DOHH2 (cell line): ENCODE data around the gene FOLR2.

Experiments used
- H3F3A ChIP-seq: fragments of 200-600 bp; sonication (generic), shearing (Covaris generic); 2 replicates; pipeline ENCODE4 v1.6.0; 2016; ENCODE audit warnings: antibody characterized with exemption, mild to moderate bottlenecking; ENCODE audit not compliant: control insufficient read depth, insufficient read depth
- H3K27ac ChIP-seq: fragments of 200-600 bp; sonication (generic); 2 replicates; pipeline ENCODE4 v1.5.1; 2014; ENCODE audit warnings: low read depth, mild to moderate bottlenecking, low read length, moderate library complexity
- H3K27me3 ChIP-seq: fragments of 200-600 bp; sonication (generic); 2 replicates; pipeline ENCODE4 v1.6.1; 2014; ENCODE audit warnings: mild to moderate bottlenecking, low read length, mixed read lengths; ENCODE audit not compliant: control insufficient read depth
- H3K36me3 ChIP-seq: fragments of 200-600 bp; sonication (generic); 2 replicates; pipeline ENCODE4 v1.6.1; 2014; ENCODE audit warnings: mild to moderate bottlenecking, low read length, moderate library complexity, mixed read lengths; ENCODE audit not compliant: control insufficient read depth
- H3K4me1 ChIP-seq: fragments of 200-600 bp; sonication (generic); 2 replicates; pipeline ENCODE4 v1.6.1; 2014; ENCODE audit warnings: mild to moderate bottlenecking, low read length, mixed read lengths; ENCODE audit not compliant: control insufficient read depth
- H3K4me2 ChIP-seq: fragments of 200-600 bp; sonication (generic); 2 replicates; pipeline ENCODE4 v1.6.0; 2014; ENCODE audit warnings: mild to moderate bottlenecking, low read length, moderate library complexity
- H3K4me3 ChIP-seq: fragments of 200-600 bp; sonication (generic); 2 replicates; pipeline ENCODE4 v1.5.1; 2014; ENCODE audit warnings: mild to moderate bottlenecking, low read length, mixed read lengths
- H3K79me2 ChIP-seq: fragments of 200-600 bp; sonication (generic); 2 replicates; pipeline ENCODE4 v1.6.1; 2014; ENCODE audit warnings: mild to moderate bottlenecking, low read length, mixed read lengths; ENCODE audit not compliant: control insufficient read depth
- H3K9me2 ChIP-seq: fragments of 200-600 bp; sonication (generic); replicated peaks from 2 replicates; pipeline ENCODE4 v1.6.1; 2014; ENCODE audit warnings: mild to moderate bottlenecking, low read length, mixed read lengths; ENCODE audit not compliant: control insufficient read depth
- H3K9me3 ChIP-seq: fragments of 200-600 bp; sonication (generic); 2 replicates; pipeline ENCODE4 v1.6.1; 2014; ENCODE audit warnings: antibody characterized with exemption, low read length, mixed read lengths; ENCODE audit not compliant: control insufficient read depth, insufficient read depth
- H4K20me1 ChIP-seq: fragments of 200-600 bp; sonication (generic); 2 replicates; pipeline ENCODE4 v1.6.0; 2014; ENCODE audit warnings: low read depth, mild to moderate bottlenecking, antibody characterized with exemption, low read length, moderate library complexity; ENCODE audit not compliant: control insufficient read depth, insufficient read depth
- EZH2phosphoT487 ChIP-seq: fragments of 200-600 bp; sonication (generic); IDR thresholded peaks from 2 replicates; pipeline ENCODE4 v1.6.1; 2017; ENCODE audit warnings: borderline replicate concordance, mild to moderate bottlenecking, antibody characterized with exemption, low read length, moderate library complexity, mixed read lengths
- TF ChIP-seq, protein P1 (sequence below): fragments of 200-600 bp; sonication (generic); IDR thresholded peaks from one replicate; pipeline ENCODE4 v1.5.1; 2014; ENCODE audit warnings: antibody characterized with exemption, mild to moderate bottlenecking, low read depth, low read length; ENCODE audit not compliant: poor library complexity, severe bottlenecking

FOLR2 gene

DNA sequence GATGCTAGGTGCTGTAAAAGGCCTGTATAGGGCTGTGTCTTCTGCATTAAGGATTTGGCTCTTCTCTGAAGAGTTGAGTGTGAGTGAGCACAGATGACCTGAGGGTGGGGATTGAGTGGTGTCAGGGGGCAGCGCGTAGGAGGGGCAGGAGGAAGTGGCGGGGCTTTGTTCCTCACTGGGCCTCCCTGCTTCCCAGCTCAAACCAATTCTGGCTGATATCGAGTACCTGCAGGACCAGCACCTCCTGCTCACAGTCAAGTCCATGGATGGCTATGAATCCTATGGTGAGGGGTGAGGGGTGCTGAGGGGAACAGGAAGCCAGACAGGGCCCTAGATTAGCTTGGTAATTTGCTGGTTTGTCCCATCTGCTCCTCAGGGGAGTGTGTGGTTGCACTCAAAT lies 18.3 kb downstream of the FOLR2 start:
- no peaks in the 10 kb centered on the region for H3K79me2 ChIP-seq
- peaks cover 85% of the 10 kb centered on the region for H3K36me3 ChIP-seq

DNA sequence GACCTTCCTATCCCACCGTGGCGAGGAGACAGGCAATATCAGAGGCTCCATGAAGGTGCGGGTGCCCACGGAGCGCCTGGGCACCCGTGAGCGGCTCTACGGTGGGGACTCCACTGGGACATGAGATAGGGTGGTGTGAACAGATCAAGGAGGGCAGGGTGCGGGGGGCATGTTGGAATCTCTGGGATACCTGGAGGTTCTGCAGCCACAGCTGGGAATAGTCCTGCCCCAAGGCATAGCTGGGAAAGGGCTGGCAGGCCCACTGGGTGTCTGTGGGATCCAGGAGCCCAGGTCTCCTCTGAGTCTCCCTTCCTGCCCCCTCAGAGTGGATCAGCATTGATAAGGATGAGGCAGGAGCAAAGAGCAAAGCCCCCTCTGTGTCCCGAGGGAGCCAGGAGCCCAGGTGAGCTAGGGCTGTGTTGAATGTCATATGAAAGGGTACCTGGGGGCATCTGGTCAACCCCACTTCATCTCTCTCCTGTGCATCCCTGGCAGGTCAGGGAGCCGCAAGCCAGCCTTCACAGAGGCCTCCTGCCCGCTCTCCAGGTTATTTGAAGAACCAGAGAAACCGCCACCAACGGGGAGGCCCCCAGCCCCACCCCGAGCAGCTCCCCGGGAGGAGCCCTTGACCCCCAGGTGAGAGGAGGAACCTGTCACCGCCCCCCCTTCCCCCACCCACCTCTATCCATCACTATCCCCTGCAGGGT lies 18.9 kb downstream of the FOLR2 start:
- Histone ChIP-seq H3K4me2 (no peak overlapping the region), H3K4me3 (no peak overlapping the region), H3K79me2 (no peaks in the 10 kb centered on the region), H3K27ac (no peak overlapping the region), H3F3A (peaks cover 8% of the 10 kb centered on the region), H3K9me3 (no peaks in the 10 kb centered on the region), H3K36me3 (peaks cover 79% of the 10 kb centered on the region), H3K9me2 (no peaks in the 10 kb centered on the region), H3K27me3 (peaks cover 16% of the 10 kb centered on the region), H4K20me1 (peaks cover 9% of the 10 kb centered on the region; the same call in 1 of the 2 replicates), H3K4me1 (peaks cover 3% of the 10 kb centered on the region; the same call in 1 of the 2 replicates)
- no peak for TF ChIP-seq EZH2phosphoT487
- TF ChIP-seq, protein P1, sequence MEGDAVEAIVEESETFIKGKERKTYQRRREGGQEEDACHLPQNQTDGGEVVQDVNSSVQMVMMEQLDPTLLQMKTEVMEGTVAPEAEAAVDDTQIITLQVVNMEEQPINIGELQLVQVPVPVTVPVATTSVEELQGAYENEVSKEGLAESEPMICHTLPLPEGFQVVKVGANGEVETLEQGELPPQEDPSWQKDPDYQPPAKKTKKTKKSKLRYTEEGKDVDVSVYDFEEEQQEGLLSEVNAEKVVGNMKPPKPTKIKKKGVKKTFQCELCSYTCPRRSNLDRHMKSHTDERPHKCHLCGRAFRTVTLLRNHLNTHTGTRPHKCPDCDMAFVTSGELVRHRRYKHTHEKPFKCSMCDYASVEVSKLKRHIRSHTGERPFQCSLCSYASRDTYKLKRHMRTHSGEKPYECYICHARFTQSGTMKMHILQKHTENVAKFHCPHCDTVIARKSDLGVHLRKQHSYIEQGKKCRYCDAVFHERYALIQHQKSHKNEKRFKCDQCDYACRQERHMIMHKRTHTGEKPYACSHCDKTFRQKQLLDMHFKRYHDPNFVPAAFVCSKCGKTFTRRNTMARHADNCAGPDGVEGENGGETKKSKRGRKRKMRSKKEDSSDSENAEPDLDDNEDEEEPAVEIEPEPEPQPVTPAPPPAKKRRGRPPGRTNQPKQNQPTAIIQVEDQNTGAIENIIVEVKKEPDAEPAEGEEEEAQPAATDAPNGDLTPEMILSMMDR, result no peak

More for the DNA sequence above, 18.3 kb downstream of the FOLR2 start:
- peaks cover 10% of the 10 kb centered on the region for H3K27me3 ChIP-seq
- no peaks in the 10 kb centered on the region for H3K9me2 ChIP-seq
- H3K4me3 ChIP-seq, result no peak overlapping the region
- no peak for TF ChIP-seq EZH2phosphoT487
- TF ChIP-seq, protein P1, result no peak
- peaks cover 9% of the 10 kb centered on the region; the same call in 1 of the 2 replicates for H4K20me1 ChIP-seq
- H3K4me1 ChIP-seq, result peaks cover 3% of the 10 kb centered on the region; the same call in 1 of the 2 replicates
- no peak overlapping the region for H3K27ac ChIP-seq
- no peak overlapping the region for H3K4me2 ChIP-seq
- H3F3A ChIP-seq, result peaks cover 8% of the 10 kb centered on the region
- H3K9me3 ChIP-seq, result no peaks in the 10 kb centered on the region

DNA sequence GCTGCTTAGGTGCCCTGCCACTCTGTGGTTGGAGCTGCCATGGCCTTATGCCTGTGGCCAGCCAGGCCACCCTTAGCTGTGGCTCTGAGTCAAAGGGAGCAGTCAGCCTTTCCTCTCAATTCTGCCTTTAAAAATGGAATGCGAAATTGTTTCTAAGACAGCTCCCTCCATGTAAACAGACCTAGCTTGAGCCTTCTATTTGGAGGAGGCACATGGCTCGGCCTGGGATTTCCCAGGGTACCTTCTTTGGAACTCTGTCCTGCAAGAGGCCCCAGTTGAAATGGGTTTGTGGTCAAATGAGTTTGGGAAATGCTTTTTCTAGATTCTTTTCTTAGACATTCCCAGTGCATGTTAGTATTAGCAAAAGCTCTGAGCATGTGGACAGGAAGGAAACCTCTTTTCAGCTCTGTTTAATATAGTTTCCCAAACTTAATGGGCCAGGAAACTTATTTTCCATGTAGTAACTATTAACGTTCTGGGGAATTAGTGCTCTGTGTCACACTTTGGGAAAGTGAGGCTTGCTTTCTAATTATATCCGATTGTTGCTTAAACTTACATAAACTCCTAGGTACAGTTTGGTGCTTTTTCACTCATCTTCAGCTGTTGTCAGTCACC lies 19.6 kb downstream of the FOLR2 start:
- Histone ChIP-seq H4K20me1 (peaks cover 9% of the 10 kb centered on the region; the same call in 1 of the 2 replicates), H3K4me2 (no peak overlapping the region), H3K27ac (no peak overlapping the region), H3F3A (peaks cover 8% of the 10 kb centered on the region), H3K36me3 (peaks cover 72% of the 10 kb centered on the region), H3K9me3 (no peaks in the 10 kb centered on the region), H3K4me3 (no peak overlapping the region), H3K4me1 (peaks cover 3% of the 10 kb centered on the region; the same call in 1 of the 2 replicates), H3K27me3 (peaks cover 23% of the 10 kb centered on the region), H3K9me2 (no peaks in the 10 kb centered on the region), H3K79me2 (no peaks in the 10 kb centered on the region)
- no peak for TF ChIP-seq EZH2phosphoT487
- TF ChIP-seq, protein P1, result no peak
